Mesodermal cell (in vitro differentiated cells): Measurements from ENCODE around the gene MEA1.
"Not testable (repeated sequence)": the region's sequence is repeated elsewhere in the genome, so short reads cannot be mapped to it uniquely, and the experiment has no call there.

Experiments used
- H3K27ac ChIP-seq: 2 replicates; pipeline ENCODE4 v1.7.0; 2013; ENCODE audit warnings: mild to moderate bottlenecking, low read depth, low read length, moderate library complexity; ENCODE audit not compliant: severe bottlenecking
- H3K36me3 ChIP-seq: 2 replicates; pipeline ENCODE4 v1.7.1; 2013; ENCODE audit warnings: mild to moderate bottlenecking, low read length, moderate library complexity; ENCODE audit not compliant: control insufficient read depth, insufficient read depth
- H3K4me1 ChIP-seq: one replicate; pipeline ENCODE4 v1.7.1; 2013; ENCODE audit warnings: mild to moderate bottlenecking, low read length; ENCODE audit not compliant: insufficient read depth, control insufficient read depth, poor library complexity, severe bottlenecking
- H3K4me3 ChIP-seq: 2 replicates; pipeline ENCODE4 v1.7.0; 2013; ENCODE audit warnings: low read length, control low read depth, mild to moderate bottlenecking; ENCODE audit not compliant: insufficient read depth, poor library complexity, severe bottlenecking; ENCODE audit errors: extremely low read depth
- H3K9me3 ChIP-seq: 2 replicates; pipeline ENCODE4 v1.7.1; 2013; ENCODE audit warnings: mild to moderate bottlenecking, low read length, moderate library complexity; ENCODE audit not compliant: control insufficient read depth
- WGBS, 2 experiments: methylation state at CpG; one replicate each; pipeline ENCODE4 v1.1.5; 2013; ENCODE audit warnings: missing lambda C conversion rate in 2 of 2; ENCODE audit not compliant: insufficient coverage in 2 of 2; 5-methylcytosine and 5-hydroxymethylcytosine counted together

Gene MEA1

DNA sequence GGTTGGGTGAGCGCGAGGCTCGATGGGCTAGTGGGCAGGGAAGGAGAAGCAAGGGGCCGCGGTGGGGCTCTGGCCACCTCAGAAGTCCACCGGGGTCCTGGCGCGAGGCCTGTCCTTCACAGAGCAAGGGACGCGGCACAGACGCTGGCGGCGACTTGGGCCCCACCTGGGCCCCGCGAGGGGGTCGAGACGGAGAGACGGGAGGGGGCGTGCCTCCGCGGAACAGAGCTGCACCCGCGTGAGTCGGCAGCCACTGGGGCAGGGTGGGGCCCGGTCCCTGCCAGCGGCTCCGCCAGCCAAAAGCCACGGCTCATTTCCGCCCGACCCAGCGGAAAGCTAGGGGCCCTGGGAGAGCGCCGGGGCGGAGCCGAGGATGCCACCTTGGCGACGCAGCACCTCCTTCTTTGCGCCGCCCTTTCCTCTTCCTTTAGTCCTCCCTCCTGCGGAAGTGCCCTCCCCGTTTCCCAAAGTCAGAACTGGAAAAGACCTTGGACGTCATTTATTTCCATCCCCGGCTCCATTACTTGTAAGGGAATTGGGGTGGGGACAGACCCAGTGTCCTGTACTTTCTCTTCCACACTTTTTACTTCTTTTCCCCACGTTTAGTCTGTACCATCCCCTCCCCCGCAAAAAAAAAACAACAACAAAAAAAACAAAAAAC lies 39.9 kb upstream of the MEA1 start, which contains the start of gene CUL7:
TSS of gene CUL7 (minus strand) at position 307 of the 661 bp plus-strand sequence. CDS start 1,063 bp downstream, outside the sequence.
- peak within 1 kb of the TSS; percentile 92 for H3K27ac ChIP-seq
- 0% methylated on average over 26 to 39 of the region's 45 CpGs for WGBS, 2 experiments
- peaks cover 30% of the 10 kb centered on the region for H3K4me1 ChIP-seq
- peak within 1 kb of the TSS; percentile 89 for H3K4me3 ChIP-seq
- H3K9me3 ChIP-seq = no peaks in the 10 kb centered on the region
- peaks cover 72% of the 10 kb centered on the region for H3K36me3 ChIP-seq

DNA sequence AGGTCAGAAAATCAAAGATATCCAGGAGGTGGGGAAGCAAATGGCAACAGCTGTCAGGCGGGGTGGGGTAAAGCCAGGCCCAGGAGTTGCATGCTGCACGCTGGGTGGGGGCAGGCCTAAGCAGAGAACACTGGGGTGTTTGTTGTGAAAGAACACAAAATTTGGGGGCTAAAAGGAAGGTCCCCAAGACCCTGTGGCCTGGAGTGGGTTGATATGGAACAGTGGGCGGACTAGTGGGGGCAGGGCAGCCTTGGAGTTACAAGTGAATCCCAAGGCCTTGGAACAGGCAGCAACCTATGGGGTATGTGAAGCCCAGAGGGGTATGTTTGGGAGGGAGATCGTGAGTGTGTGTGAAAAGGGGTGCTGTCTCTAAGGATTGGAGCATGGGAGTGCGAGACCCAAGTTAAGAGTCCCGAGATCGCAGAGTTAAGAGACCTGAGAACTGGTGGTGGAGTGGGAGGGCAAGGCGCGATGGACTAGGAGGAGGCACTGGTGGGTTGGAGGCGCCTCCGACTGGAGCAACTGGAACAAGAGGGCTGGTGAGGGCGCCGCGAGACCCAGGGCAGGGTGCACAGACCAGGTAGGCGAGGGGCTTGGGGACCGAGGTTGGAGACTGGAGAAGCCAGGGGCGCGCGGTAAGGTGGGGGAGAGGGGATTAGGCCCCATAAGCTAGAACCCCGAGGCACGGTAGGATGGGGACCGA lies 39.2 kb upstream of the MEA1 start:
- Histone ChIP-seq H3K27ac (peak overlapping the region; percentile 92), H3K4me1 (peaks cover 24% of the 10 kb centered on the region), H3K36me3 (peaks cover 75% of the 10 kb centered on the region), H3K9me3 (no peaks in the 10 kb centered on the region), H3K4me3 (peak overlapping the region; percentile 89)
- WGBS, 2 experiments = 20 to 22% methylated on average over 20 to 22 of the region's 22 CpGs

DNA sequence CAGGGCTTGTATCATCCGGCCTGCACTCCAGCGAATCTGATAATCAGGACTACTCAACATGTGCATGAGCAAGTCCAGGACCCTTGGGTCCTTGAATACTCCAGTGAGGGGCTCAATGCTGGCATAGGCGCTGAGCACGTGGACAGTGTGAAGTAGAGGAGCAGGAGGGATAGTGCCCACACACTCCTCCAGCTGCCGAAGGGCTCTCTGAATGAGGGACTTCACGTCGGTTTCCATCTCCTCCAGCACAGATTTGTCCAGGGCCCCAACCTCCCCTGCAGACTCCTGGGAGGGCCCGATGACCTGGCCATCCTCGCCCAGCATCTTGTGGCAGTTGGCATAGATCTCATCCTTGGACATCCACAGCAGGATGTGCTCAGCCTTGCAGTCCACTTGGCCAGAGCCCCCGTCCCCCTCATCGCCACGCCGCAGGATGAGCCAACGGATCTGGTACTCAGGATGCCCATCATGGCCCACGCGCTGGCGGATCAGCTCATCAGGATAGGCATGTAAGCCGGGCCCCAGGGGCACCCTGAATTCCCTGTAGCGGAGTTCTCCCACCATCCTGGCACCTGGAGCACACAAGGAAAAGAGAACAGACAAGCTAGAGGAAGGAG lies 38.6 kb upstream of the MEA1 start:
- peaks cover 21% of the 10 kb centered on the region for H3K4me1 ChIP-seq
- peak overlapping the region; percentile 92 for H3K27ac ChIP-seq
- 97% methylated on average over 19 of the region's 19 CpGs for WGBS, 2 experiments
- H3K4me3 ChIP-seq = peak overlapping the region; percentile 89
- H3K9me3 ChIP-seq = no peaks in the 10 kb centered on the region
- peaks cover 75% of the 10 kb centered on the region for H3K36me3 ChIP-seq

DNA sequence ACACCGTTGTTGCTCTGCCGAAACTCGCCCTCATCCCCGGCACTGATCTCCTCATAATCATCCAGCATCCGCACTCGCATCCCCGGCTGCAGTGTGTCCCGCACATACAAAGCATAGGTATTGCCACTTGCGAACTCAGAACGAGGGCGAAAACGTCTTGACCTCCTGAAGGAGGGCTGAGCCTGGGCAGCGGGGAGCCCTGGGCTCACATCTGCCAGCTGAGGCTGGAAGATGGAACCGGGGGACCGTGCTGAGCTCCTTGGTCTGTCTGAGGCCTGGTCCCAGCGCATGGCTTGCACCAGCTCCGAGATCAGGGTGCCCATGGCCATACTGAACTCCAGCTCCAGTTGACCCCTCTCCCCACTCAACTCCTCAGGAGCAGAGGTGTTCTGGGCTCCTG lies 37.2 kb upstream of the MEA1 start:
- Histone ChIP-seq H3K4me3 (no peak overlapping the region), H3K4me1 (peaks cover 21% of the 10 kb centered on the region), H3K9me3 (no peaks in the 10 kb centered on the region), H3K27ac (no peak overlapping the region), H3K36me3 (peaks cover 81% of the 10 kb centered on the region)
- WGBS, 2 experiments = 94 to 97% methylated on average over 16 to 17 of the region's 17 CpGs

DNA sequence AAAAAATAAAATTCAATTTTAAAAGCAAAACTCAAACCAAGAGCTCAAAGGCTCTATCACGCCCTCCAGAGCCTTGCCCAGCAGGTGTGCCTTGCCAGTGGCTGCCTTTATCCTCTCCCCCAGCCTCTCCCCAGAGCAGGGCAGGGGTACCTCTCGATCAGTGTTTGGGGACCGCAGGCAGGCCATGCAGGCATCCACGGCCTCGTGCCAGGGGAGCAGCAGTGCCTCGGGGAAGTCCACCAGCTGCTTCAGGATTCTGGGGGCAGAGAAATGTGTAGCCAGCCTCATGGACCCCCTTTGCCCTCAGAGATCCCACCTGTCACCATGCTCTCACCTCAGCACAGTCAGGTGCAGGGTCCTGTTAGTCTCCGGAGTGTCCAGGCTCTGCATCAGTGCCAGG lies 34.3 kb upstream of the MEA1 start:
- Histone ChIP-seq H3K4me1 (peaks cover 20% of the 10 kb centered on the region), H3K4me3 (no peak overlapping the region), H3K9me3 (no peaks in the 10 kb centered on the region), H3K27ac (no peak overlapping the region), H3K36me3 (peaks cover 90% of the 10 kb centered on the region)
- 100% methylated on average over 6 to 7 of the region's 7 CpGs for WGBS, 2 experiments

DNA sequence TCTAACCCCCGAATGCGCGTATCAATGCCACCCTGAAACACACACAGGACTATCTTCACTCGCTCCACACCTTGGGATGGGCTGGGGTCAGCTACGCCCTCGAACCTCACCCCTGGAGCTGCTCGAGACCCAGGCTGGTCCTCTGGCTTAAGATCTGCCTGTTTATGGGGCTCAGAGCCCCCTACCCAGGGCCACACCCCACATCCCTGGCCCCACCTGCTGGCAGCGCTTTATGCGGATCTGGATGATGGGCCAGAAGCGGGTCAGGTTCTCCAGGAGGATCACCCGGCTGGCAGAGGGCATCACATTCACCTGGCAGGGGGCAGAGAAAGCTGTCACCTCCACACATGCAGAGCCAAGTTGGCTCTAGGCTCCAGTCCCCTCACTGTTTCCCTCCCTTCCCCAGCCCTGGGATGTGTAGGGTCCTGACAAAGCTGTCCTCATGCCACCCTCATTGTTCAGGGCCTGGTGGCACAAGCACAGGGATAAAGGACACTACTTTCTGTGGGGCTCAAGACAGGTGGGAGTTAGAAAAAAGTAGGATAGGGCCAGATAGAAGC lies 31.7 kb upstream of the MEA1 start:
- Histone ChIP-seq H3K9me3 (no peaks in the 10 kb centered on the region), H3K36me3 (peaks cover 90% of the 10 kb centered on the region), H3K4me1 (no peaks in the 10 kb centered on the region), H3K27ac (no peak overlapping the region), H3K4me3 (no peak overlapping the region)
- 96% methylated on average over 10 to 11 of the region's 11 CpGs for WGBS, 2 experiments

DNA sequence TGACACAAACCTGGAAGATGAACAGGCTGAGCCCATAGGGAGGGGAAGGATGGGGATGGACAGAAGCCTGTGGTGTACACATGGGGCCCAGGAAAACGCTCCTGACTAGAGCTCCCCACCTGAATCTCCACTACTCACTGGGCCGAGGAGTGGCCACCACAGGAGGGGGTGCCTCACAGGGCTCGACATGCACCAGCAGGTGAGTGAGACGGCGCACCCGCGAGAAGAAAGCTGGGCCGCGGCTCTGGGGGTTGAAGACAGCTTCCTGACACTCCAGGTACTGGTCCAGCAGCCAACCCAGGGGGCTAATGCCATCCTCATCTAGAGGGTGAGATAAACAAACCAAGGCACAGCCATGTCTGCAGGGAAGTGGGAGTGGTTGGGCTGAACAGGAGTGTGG lies 29.6 kb upstream of the MEA1 start:
- no peak overlapping the region for H3K27ac ChIP-seq
- WGBS, 2 experiments = 96 to 98% methylated on average over 4 to 8 of the region's 9 CpGs
- H3K36me3 ChIP-seq = peaks cover 91% of the 10 kb centered on the region
- H3K4me3 ChIP-seq = no peak overlapping the region
- H3K9me3 ChIP-seq = no peaks in the 10 kb centered on the region
- no peaks in the 10 kb centered on the region for H3K4me1 ChIP-seq

DNA sequence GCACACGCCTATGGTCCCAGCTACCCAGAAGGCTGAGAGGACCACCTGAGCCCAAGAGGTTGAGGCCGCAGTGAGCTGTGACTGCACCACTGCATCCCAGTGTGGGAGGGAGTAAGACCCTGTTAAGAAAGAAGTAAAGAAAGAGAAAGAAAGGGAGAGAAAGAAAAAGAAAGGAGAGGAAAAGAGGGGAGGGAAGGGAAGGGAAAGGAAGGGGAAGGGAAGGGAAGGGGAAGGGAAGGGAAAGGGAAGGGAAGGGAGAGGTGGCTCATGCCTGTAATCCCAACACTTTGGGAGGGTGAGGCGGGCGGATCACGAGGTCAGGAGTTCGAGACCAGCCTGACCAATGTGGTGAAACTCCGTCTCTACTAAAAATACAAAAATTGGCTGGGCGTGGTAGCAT lies 27.7 kb upstream of the MEA1 start:
- H3K4me1 ChIP-seq, H3K4me3 ChIP-seq, H3K9me3 ChIP-seq, H3K27ac ChIP-seq: not testable (repeated sequence)
- H3K36me3 ChIP-seq = peaks cover 91% of the 10 kb centered on the region
- WGBS, 2 experiments = 94 to 97% methylated on average over 5 of the region's 8 CpGs

DNA sequence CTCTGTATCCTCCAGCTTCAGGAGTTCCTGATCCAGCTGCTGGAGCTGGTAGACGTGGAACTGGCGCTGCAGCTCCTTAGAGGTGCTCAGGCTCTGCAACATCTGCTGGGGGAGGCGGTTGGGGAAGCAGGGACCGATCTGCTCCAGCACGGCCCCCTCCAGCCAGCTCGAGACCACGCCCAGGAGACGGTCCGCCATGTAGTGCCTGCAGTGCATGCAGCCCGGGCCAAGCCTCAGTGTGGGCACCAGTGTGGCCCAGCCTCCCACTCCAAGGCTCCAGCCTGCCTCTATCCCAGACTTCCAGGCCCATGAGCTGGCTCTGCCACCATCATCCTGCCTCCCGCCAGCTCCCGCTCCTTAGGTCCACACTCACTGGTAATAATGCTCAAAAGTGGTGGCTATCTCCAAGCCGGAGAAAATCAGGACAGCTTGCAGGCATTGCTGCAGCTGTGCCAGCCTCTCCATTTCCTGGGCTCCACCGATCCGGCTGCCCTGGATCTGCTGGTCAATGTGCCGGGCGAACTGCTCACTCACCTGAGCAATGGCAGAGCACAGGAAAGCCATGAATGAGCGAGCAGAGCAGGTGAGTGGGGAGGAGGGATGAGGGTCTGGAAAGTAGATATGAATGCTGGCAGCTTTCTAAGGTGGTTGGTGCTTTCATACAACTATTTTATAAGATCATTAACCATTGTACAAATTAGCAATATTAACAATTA lies 27.0 kb upstream of the MEA1 start:
- 91 to 95% methylated on average over 13 to 18 of the region's 18 CpGs for WGBS, 2 experiments
- Histone ChIP-seq H3K36me3 (peaks cover 88% of the 10 kb centered on the region), H3K4me3 (no peak overlapping the region), H3K27ac (no peak overlapping the region), H3K9me3 (no peaks in the 10 kb centered on the region), H3K4me1 (no peaks in the 10 kb centered on the region)

DNA sequence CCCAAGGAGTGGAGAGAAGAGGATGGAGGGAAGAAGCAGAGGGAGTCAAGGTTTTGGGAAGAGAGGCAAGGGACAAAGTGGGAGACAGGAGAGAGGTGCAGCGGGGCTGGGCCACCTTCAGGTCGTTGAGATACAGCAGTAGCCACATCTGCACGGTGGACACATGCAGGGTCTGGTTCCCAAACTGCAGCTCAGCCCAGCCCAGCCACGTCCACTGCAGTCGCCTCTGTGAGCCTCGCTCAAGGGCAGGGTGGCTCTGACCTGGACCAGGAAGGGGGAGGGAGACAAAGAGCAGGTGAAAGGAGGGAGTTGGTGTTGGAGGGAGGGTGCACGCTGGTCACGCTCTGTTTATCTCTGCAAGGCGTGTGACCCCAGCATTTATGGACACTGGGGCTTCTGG lies 25.0 kb upstream of the MEA1 start:
- Histone ChIP-seq H3K4me1 (no peaks in the 10 kb centered on the region), H3K36me3 (peaks cover 88% of the 10 kb centered on the region), H3K27ac (no peak overlapping the region), H3K9me3 (no peaks in the 10 kb centered on the region), H3K4me3 (no peak overlapping the region)
- WGBS, 2 experiments = 95 to 97% methylated on average over 9 of the region's 9 CpGs
